IPS-18a (cell line): ENCODE measurements around the gene PSTPIP1.

Experiments
- H3K27ac ChIP-seq: one replicate; pipeline ENCODE4 v1.5.1; 2013; ENCODE audit warnings: low read length
- H3K27me3 ChIP-seq: one replicate; pipeline ENCODE4 v1.6.1; 2013; ENCODE audit warnings: mild to moderate bottlenecking, low read length; ENCODE audit not compliant: control insufficient read depth, insufficient read depth
- H3K36me3 ChIP-seq: one replicate; pipeline ENCODE4 v1.6.1; 2013; ENCODE audit warnings: low read depth, low read length; ENCODE audit not compliant: control insufficient read depth
- H3K4me1 ChIP-seq: one replicate; pipeline ENCODE4 v1.6.1; 2013; ENCODE audit warnings: low read depth, low read length; ENCODE audit not compliant: control insufficient read depth
- H3K4me3 ChIP-seq: one replicate; pipeline ENCODE4 v1.5.1; 2013; ENCODE audit warnings: low read length
- H3K9ac ChIP-seq: one replicate; pipeline ENCODE4 v1.6.1; 2013; ENCODE audit warnings: mild to moderate bottlenecking, low read length, moderate library complexity
- H3K9me3 ChIP-seq: one replicate; pipeline ENCODE4 v1.6.1; 2013; ENCODE audit warnings: low read depth, low read length; ENCODE audit not compliant: control insufficient read depth

PSTPIP1 gene

GRCh38 chr15:76967067-76967466 is 27.9 kb upstream of the PSTPIP1 start:
- H3K4me3 ChIP-seq = no peak overlapping the region
- H3K27ac ChIP-seq = no peak overlapping the region
- H3K9ac ChIP-seq = no peak overlapping the region
- H3K4me1 ChIP-seq = no peaks in the 10 kb centered on the region
- H3K9me3 ChIP-seq = no peaks in the 10 kb centered on the region
- H3K27me3 ChIP-seq = no peaks in the 10 kb centered on the region
- no peaks in the 10 kb centered on the region for H3K36me3 ChIP-seq

GRCh38 chr15:76968306-76968705 is 26.6 kb upstream of the PSTPIP1 start:
- Histone ChIP-seq H3K36me3 (no peaks in the 10 kb centered on the region), H3K4me1 (no peaks in the 10 kb centered on the region), H3K27ac (no peak overlapping the region), H3K4me3 (no peak overlapping the region), H3K27me3 (no peaks in the 10 kb centered on the region), H3K9ac (no peak overlapping the region), H3K9me3 (no peaks in the 10 kb centered on the region)

- Histone ChIP-seq H3K4me3 (no peak overlapping the region), H3K27ac (no peak overlapping the region), H3K36me3 (no peaks in the 10 kb centered on the region), H3K4me1 (peaks cover 5% of the 10 kb centered on the region), H3K9me3 (no peaks in the 10 kb centered on the region), H3K9ac (no peak overlapping the region), H3K27me3 (no peaks in the 10 kb centered on the region)
Observed at GRCh38 chr15:76972389-76973361, 22.3 kb upstream of the PSTPIP1 start.

- peaks cover 5% of the 10 kb centered on the region for H3K4me1 ChIP-seq
- no peak overlapping the region for H3K9ac ChIP-seq
- H3K27ac ChIP-seq = no peak overlapping the region
- H3K9me3 ChIP-seq = no peaks in the 10 kb centered on the region
- no peak overlapping the region for H3K4me3 ChIP-seq
- no peaks in the 10 kb centered on the region for H3K27me3 ChIP-seq
- no peaks in the 10 kb centered on the region for H3K36me3 ChIP-seq
Observed at GRCh38 chr15:76973362-76973743, 21.6 kb upstream of the PSTPIP1 start.

- Histone ChIP-seq H3K9me3 (no peaks in the 10 kb centered on the region), H3K36me3 (no peaks in the 10 kb centered on the region), H3K4me1 (peaks cover 5% of the 10 kb centered on the region), H3K4me3 (no peak overlapping the region), H3K27me3 (no peaks in the 10 kb centered on the region), H3K27ac (no peak overlapping the region), H3K9ac (no peak overlapping the region)
Observed at GRCh38 chr15:76973906-76974305, 21.0 kb upstream of the PSTPIP1 start.

GRCh38 chr15:76974456-76975036 is 20.4 kb upstream of the PSTPIP1 start:
- Histone ChIP-seq H3K9me3 (no peaks in the 10 kb centered on the region), H3K27me3 (no peaks in the 10 kb centered on the region), H3K4me3 (no peak overlapping the region), H3K36me3 (no peaks in the 10 kb centered on the region), H3K4me1 (peaks cover 5% of the 10 kb centered on the region), H3K27ac (no peak overlapping the region), H3K9ac (no peak overlapping the region)

GRCh38 chr15:76976141-76976540 is 18.8 kb upstream of the PSTPIP1 start:
- no peak overlapping the region for H3K4me3 ChIP-seq
- no peaks in the 10 kb centered on the region for H3K9me3 ChIP-seq
- no peaks in the 10 kb centered on the region for H3K36me3 ChIP-seq
- no peak overlapping the region for H3K27ac ChIP-seq
- no peak overlapping the region for H3K9ac ChIP-seq
- peaks cover 5% of the 10 kb centered on the region for H3K4me1 ChIP-seq
- no peaks in the 10 kb centered on the region for H3K27me3 ChIP-seq

- Histone ChIP-seq H3K4me3 (no peak overlapping the region), H3K9me3 (no peaks in the 10 kb centered on the region), H3K36me3 (no peaks in the 10 kb centered on the region), H3K27ac (no peak overlapping the region), H3K9ac (no peak overlapping the region), H3K4me1 (peaks cover 5% of the 10 kb centered on the region), H3K27me3 (no peaks in the 10 kb centered on the region)
Observed at GRCh38 chr15:76976572-76977270, 18.2 kb upstream of the PSTPIP1 start.

- Histone ChIP-seq H3K36me3 (no peaks in the 10 kb centered on the region), H3K4me3 (no peak overlapping the region), H3K27ac (no peak overlapping the region), H3K9ac (no peak overlapping the region), H3K4me1 (peaks cover 1% of the 10 kb centered on the region), H3K9me3 (no peaks in the 10 kb centered on the region), H3K27me3 (no peaks in the 10 kb centered on the region)
Observed at GRCh38 chr15:76978522-76979330, 16.2 kb upstream of the PSTPIP1 start.

- Histone ChIP-seq H3K9ac (no peak overlapping the region), H3K27ac (no peak overlapping the region), H3K4me1 (no peaks in the 10 kb centered on the region), H3K36me3 (no peaks in the 10 kb centered on the region), H3K9me3 (no peaks in the 10 kb centered on the region), H3K27me3 (no peaks in the 10 kb centered on the region), H3K4me3 (no peak overlapping the region)
Observed at GRCh38 chr15:76979331-76979925, 15.5 kb upstream of the PSTPIP1 start.
